Lower leg skin (tissue), 4 donors: ENCODE measurements around the gene ZBTB32. TPM values are rescaled to one million over a fixed set of nuclear protein-coding genes. Genes with fewer than 3 reads are reported as not detected.

ENCODE experiments used
- DNase-seq, 2 donors: peaks; one replicate each; pipeline ENCODE4 v3.0.0-alpha.2; 2019; ENCODE audit warnings: low spot score in 2 of 2
- H3K4me3 ChIP-seq: fragments of 200-600 bp; sonication (generic); 2 replicates; pipeline ENCODE4 v1.5.1; 2017; ENCODE audit warnings: mild to moderate bottlenecking, low read depth; ENCODE audit not compliant: poor library complexity, severe bottlenecking
- POLR2A ChIP-seq, 2 donors: fragments of 450-650 bp; IDR thresholded peaks; one replicate each; pipeline ENCODE4 v1.6.1; 2016 to 2017; ENCODE audit warnings: antibody characterized with exemption in 2 of 2, mild to moderate bottlenecking in 1 of 2, moderate library complexity in 1 of 2
- WGBS, 2 donors: methylation state at CpG; one replicate each; pipeline ENCODE4 v1.1.5; 2018; 5-methylcytosine and 5-hydroxymethylcytosine counted together
- intact Hi-C: fragments of 100-400 bp; cut with DNase I; formaldehyde crosslinking; loops from one replicate; pipeline ENCODE4 v1.15.0; 2023; ENCODE audit warnings: low total_unique reads
- total RNA-seq, 4 donors: library from RNA; depleted of rRNA; stranded (reverse); fragments of >200 nt; gene quantifications; one replicate each; pipeline ENCODE4 v1.1.0, GENCODE V29; 2016
- TF ChIP-seq, protein P1 (sequence below), 3 donors: fragments of 450-650 bp; IDR thresholded peaks; one replicate each; pipeline ENCODE4 v1.5.1; 2016; ENCODE audit warnings: antibody characterized with exemption in 3 of 3, mild to moderate bottlenecking in 3 of 3, moderate library complexity in 2 of 3

The ZBTB32 gene
- total RNA-seq, 4 donors from 2014 or later: not detected

- intact Hi-C loops: no loop called here
- DNase-seq: no peak
- TF ChIP-seq, protein P1, sequence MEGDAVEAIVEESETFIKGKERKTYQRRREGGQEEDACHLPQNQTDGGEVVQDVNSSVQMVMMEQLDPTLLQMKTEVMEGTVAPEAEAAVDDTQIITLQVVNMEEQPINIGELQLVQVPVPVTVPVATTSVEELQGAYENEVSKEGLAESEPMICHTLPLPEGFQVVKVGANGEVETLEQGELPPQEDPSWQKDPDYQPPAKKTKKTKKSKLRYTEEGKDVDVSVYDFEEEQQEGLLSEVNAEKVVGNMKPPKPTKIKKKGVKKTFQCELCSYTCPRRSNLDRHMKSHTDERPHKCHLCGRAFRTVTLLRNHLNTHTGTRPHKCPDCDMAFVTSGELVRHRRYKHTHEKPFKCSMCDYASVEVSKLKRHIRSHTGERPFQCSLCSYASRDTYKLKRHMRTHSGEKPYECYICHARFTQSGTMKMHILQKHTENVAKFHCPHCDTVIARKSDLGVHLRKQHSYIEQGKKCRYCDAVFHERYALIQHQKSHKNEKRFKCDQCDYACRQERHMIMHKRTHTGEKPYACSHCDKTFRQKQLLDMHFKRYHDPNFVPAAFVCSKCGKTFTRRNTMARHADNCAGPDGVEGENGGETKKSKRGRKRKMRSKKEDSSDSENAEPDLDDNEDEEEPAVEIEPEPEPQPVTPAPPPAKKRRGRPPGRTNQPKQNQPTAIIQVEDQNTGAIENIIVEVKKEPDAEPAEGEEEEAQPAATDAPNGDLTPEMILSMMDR (IDR thresholded peaks at IDR 0.05): no peak
- TF ChIP-seq POLR2A (IDR thresholded peaks at IDR 0.05): no peak
- H3K4me3 ChIP-seq: no peak overlapping the region
- 85 to 92% methylated on average over 5 of the region's 5 CpGs for WGBS, 2 donors
Measured at GRCh38 chr19:35746531-35746930, 42.2 kb downstream of the ZBTB32 start.

GRCh38 chr19:35748106-35749020 lies 44.0 kb downstream of the ZBTB32 start, which contains the start of gene LIN37:
LIN37 (plus strand) TSS chr19:35748576; CDS start chr19:35748725, 149 bp downstream.
- 1% methylated on average over 45 of the region's 45 CpGs for WGBS, 2 donors
- H3K4me3 ChIP-seq: peak within 1 kb of the TSS; percentile 48
- TF ChIP-seq POLR2A (IDR thresholded peaks at IDR 0.05): peak in 1 of 2 donors; percentile 57
- TF ChIP-seq, protein P1 (IDR thresholded peaks at IDR 0.05): no peak
- intact Hi-C loops: no loop called here
- peak; percentile 100 for DNase-seq

DNA sequence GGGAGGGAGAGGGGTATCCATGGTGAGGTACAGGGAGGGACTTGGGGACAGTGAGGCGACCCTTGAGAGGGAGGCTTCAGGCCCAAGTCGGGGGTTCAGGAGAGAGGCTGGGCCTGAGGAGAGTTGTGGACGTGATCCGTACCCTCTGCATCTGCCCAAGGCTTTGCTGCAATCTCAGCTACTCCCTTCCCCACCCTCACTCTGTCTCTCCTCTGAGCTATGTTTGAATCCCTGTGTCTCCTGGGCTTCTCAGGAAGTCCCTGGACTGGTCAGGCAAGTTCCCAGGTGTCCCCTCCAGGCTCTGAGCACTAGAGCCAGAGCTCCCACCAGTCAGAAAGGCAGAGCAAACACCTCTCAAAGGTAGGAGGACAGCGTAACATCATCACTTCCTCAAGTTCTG lies 45.8 kb downstream of the ZBTB32 start:
- DNase-seq: no peak
- WGBS, 2 donors: 77 to 89% methylated on average over 5 of the region's 5 CpGs
- TF ChIP-seq POLR2A (IDR thresholded peaks at IDR 0.05): no peak
- TF ChIP-seq, protein P1 (IDR thresholded peaks at IDR 0.05): no peak
- intact Hi-C loops: no loop called here
- H3K4me3 ChIP-seq: no peak overlapping the region

GRCh38 chr19:35751839-35752745 lies 47.7 kb downstream of the ZBTB32 start:
- DNase-seq: no peak
- intact Hi-C loops: no loop called here
- H3K4me3 ChIP-seq: no peak overlapping the region
- 86 to 89% methylated on average over 11 to 13 of the region's 14 CpGs for WGBS, 2 donors
- TF ChIP-seq POLR2A (IDR thresholded peaks at IDR 0.05): no peak
- TF ChIP-seq, protein P1 (IDR thresholded peaks at IDR 0.05): no peak

DNA sequence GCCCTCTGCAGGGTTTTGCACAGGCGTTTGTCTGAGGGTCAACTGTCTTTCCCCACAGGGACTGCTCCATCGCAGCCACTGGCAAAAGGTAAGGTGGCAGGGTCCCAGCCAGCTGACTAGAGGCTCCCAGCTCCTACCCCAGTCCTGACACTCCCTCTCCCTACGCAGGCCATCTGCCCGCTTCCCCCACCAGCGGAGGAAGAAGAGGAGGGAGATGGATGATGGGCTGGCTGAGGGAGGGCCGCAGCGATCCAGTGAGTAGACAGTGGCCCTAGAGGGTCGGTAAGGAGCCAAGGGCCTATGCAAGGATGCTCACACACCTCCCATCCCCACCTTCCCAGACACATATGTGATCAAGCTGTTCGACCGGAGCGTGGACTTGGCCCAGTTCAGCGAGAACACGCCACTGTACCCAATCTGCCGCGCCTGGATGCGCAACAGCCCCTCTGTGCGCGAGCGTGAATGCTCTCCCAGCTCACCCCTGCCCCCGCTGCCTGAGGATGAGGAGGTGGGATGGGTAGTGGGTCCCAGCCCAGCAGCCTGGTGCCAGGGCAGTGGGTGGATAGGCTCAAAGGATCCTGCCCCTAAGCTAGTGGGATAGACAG lies 48.5 kb downstream of the ZBTB32 start:
- 95 to 96% methylated on average over 20 of the region's 20 CpGs for WGBS, 2 donors
- H3K4me3 ChIP-seq: no peak overlapping the region
- TF ChIP-seq POLR2A (IDR thresholded peaks at IDR 0.05): no peak
- TF ChIP-seq, protein P1 (IDR thresholded peaks at IDR 0.05): no peak
- peak in 1 of 2 donors; percentile 84 for DNase-seq
- intact Hi-C loops: no loop called here
